ENCODE results near the gene SUPT20H.

SUPT20H gene

GRCh38 chr13:36998624-36999041, 60.9 kb downstream of the SUPT20H start:
- no peak for FAIRE-seq

- FAIRE-seq, result no peak
Observed at GRCh38 chr13:36997716-36998427, 61.6 kb downstream of the SUPT20H start.

- no peak for FAIRE-seq
Observed at GRCh38 chr13:36992362-36992761, 67.1 kb downstream of the SUPT20H start.

DNA sequence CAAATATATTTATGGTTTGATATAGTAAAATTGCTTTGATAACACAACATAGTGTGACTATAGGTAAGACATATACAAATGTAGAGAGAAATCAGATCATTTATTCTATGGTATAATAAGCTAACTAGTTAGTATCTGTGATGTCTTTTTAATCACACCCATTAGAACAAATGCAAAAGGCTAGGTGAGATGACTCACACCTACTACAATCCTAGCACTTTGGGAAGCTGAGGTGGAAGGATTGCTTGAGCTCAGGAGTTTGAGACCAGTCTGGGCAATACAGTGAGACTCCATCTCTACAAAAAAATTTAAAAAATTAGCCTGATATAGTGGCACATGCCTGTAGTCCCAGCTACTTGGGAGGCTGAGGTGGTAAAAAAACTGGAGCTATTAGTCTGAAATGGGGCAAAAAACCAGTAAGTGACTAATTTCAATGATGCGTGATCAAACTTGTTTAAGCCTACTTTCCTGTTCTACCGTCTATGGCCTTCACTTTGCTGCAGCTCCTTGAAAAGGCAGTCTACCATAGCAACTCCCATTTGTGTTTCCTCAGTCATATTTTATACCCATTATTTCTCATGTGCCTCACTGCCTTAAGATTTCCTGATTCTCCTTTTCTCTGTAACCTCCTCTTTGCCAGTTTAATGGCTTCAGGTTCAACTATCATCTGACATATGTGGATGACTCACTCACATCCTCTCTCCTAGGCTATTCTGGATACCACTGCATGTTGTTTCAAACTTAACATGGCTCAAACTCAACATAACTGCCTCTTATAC, 72.8 kb downstream of the SUPT20H start:
- no peak for FAIRE-seq

DNA sequence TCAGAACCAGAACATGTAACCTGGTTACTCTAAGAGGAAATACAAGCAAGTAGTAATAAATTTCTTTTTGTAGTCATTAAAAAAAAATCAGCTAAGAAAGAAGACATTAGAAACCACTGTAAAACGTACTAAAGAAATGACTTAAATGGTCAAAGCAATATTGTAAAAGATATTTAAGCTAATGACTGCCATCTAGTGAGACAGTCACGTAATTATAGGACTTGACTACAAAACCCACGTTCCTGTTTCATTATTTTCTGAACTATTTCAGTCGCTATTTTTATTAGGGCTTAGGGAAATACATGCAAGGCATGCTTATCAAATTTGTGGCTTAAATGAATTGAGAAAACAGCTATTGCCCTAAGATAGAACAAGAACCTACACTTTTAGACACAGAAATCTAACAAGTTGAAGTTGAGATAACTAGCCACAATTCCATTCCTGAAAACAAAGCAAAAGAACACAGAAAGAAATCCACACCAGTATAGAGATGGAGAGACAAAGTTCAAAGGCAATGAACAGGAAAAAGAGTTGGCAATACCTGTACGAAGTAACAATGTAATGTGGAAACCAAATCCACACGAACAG, 78.2 kb downstream of the SUPT20H start:
- FAIRE-seq, result peak; percentile 97

DNA sequence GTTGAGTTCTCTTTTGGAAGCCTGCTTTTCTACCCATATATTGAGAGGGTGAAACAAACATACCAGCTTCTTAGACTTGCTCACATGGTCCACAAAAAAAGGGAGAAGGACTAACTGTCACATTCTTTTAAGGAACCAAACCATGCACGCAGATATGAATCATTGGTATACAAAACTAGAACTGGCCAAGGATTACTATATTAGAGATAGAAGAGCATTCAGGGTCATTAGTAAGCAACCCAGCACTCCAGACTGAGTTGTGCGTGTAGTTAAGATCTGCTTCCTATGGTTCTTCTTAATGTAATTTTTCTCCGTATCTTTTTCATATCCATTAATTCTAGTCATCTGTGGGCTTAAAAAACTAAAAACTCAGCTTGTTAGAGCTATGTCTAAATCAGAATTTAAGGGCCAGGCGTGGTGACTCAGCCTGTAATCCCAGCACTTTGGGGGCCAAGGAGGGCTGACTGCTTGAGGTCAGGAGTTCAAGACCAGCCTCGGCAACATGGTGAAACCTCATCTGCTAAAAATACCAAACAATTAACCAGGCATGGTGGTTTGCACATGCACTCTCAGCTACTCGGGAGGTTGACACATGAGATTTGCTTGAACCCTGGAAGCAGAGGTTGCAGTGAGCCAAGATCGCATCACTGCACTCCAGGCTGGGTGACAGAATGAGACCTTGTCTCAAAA, 80.0 kb downstream of the SUPT20H start:
- no peak for FAIRE-seq

GRCh38 chr13:36975172-36975571, 84.3 kb downstream of the SUPT20H start:
- no peak for FAIRE-seq

- no peak for FAIRE-seq
Observed at GRCh38 chr13:36973621-36974295, 85.7 kb downstream of the SUPT20H start.

DNA sequence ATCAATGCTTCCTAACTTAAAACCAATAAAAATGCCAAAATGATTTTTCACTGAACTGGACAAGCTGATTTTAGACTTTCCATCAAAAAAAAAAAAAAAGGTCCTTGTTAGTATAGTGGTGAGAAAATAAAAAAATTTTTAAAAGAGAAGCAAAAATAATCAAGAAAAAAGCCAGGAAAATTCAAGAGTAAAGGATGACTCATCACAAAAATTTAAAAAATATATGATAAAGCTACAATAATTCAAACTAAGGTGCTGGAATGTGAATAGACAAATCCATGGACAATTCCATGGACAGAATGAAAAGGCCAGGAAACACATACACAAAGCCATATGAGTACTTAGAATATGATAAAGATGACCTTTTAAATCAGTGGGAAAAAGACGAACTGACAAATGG, 86.5 kb downstream of the SUPT20H start:
- FAIRE-seq, result no peak

DNA sequence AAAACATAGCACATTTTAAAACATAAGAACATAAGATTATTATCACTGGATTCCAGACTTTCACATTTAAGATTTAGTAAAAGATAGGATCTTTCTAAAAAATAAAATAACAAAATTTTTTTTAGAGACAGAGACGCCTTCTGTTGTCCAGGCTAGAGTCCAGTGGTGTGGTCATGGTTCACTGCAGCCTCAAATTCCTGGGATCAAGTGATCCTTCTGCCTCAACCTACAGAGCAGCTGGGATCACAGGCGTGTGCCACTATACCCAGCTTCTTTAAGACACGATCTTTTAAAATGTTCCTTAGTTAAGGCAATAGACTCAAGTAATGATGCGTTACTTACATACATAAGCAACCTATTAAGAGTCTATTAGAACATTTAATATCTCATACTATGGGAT, 93.1 kb downstream of the SUPT20H start:
- FAIRE-seq, result no peak

- no peak for FAIRE-seq
Observed at GRCh38 chr13:36965767-36966166, 93.7 kb downstream of the SUPT20H start.

DNA sequence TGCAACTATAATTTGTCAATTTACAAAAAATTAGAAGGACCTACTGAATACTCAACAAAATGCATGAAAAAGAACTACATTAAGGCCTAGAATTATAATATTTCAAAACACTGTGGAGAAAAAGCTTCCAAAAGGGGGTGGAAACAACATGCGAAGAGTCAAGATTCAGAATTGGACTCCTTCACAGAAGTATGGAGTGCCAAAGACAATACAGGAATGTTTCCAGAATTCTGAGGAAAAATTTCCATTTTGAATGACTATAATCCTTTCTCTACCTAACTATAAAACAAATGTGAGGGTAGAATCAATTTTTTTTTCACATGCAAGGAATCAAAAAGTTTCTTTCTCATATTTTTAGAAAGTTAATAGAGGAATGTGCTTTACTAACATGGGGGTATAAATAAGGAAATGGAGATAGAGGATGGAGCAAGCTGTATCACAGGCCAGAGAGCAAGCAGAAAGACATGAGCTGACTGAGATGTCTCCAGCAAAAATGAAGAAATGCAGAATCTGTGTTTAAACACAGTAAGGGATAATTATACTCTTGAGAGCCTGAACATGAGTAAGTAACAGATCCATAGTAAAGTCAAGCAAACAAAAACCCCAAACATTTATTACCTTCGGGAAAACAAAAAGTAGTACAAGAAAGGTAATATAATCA, 99.9 kb downstream of the SUPT20H start:
- no peak for FAIRE-seq

Measured in endometrium (tissue), 2 donors.